Neural crest cell (in vitro differentiated cells): Measurements from ENCODE around the gene ZFYVE19. TPM values are rescaled to one million over a fixed set of nuclear protein-coding genes. Genes with fewer than 3 reads are reported as not detected.

ENCODE experiments used
- DNase-seq: peaks from one replicate; pipeline ENCODE4 v3.0.0; 2021; ENCODE audit warnings: low read depth, mixed read lengths, low spot score
- H3K27ac Mint-ChIP-seq: one replicate; pipeline ENCODE4 v1.8.0; 2021; ENCODE audit warnings: mild to moderate bottlenecking, mixed read lengths; ENCODE audit not compliant: unreplicated experiment
- H3K27me3 Mint-ChIP-seq: 2 replicates; pipeline ENCODE4 v1.8.0; 2021; ENCODE audit warnings: low read depth, mild to moderate bottlenecking, mixed read lengths
- H3K36me3 Mint-ChIP-seq: 2 replicates; pipeline ENCODE4 v1.8.0; 2021; ENCODE audit warnings: low read depth, mild to moderate bottlenecking, mixed read lengths
- H3K4me1 Mint-ChIP-seq: 2 replicates; pipeline ENCODE4 v1.8.0; 2021; ENCODE audit warnings: mixed read lengths
- H3K4me3 Mint-ChIP-seq: one replicate; pipeline ENCODE4 v1.8.0; 2021; ENCODE audit warnings: mild to moderate bottlenecking, mixed read lengths
- H3K9me3 Mint-ChIP-seq: 2 replicates; pipeline ENCODE4 v1.8.0; 2021; ENCODE audit warnings: mixed read lengths
- total RNA-seq: library from RNA; stranded (reverse); gene quantifications from 2 replicates; pipeline ENCODE4 v1.2.1, GENCODE V29; 2021
- TF ChIP-seq, protein P1 (sequence below): fragments of 200-600 bp; sonication (generic); conservative IDR thresholded peaks from 2 replicates; pipeline ENCODE4 v1.5.0; 2021; ENCODE audit warnings: antibody characterized with exemption, mild to moderate bottlenecking

ZFYVE19 gene
- total RNA-seq, 1 donor from 2014 or later, result 24.2 TPM

DNA sequence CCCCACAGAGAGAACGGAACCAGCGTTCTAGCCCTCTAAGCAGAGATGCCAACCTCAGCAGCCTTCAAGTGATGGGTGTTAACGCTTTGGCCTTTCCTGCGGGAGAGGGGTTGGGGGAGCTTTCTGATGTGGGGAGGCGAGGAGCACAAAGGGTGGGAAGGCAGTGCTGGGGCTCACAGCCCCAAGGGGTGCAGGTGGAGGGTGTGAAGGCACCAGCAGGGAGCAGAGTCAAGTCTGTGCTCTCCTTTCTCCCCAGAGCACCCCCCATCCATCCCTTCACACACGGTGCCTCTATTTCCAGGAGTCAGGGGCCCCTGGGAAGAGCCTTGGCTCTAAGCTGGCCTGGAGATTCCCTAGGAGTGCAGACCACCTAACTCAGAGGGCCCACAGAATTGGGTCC, 33.0 kb upstream of the ZFYVE19 start:
- TF ChIP-seq, protein P1, sequence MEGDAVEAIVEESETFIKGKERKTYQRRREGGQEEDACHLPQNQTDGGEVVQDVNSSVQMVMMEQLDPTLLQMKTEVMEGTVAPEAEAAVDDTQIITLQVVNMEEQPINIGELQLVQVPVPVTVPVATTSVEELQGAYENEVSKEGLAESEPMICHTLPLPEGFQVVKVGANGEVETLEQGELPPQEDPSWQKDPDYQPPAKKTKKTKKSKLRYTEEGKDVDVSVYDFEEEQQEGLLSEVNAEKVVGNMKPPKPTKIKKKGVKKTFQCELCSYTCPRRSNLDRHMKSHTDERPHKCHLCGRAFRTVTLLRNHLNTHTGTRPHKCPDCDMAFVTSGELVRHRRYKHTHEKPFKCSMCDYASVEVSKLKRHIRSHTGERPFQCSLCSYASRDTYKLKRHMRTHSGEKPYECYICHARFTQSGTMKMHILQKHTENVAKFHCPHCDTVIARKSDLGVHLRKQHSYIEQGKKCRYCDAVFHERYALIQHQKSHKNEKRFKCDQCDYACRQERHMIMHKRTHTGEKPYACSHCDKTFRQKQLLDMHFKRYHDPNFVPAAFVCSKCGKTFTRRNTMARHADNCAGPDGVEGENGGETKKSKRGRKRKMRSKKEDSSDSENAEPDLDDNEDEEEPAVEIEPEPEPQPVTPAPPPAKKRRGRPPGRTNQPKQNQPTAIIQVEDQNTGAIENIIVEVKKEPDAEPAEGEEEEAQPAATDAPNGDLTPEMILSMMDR, result no peak
- H3K27ac Mint-ChIP-seq, result no peak overlapping the region
- H3K4me3 Mint-ChIP-seq, result no peak overlapping the region
- H3K9me3 Mint-ChIP-seq, result no peaks in the 10 kb centered on the region
- H3K36me3 Mint-ChIP-seq, result no peaks in the 10 kb centered on the region
- H3K4me1 Mint-ChIP-seq, result no peaks in the 10 kb centered on the region
- no peak for DNase-seq
- no peaks in the 10 kb centered on the region for H3K27me3 Mint-ChIP-seq

DNA sequence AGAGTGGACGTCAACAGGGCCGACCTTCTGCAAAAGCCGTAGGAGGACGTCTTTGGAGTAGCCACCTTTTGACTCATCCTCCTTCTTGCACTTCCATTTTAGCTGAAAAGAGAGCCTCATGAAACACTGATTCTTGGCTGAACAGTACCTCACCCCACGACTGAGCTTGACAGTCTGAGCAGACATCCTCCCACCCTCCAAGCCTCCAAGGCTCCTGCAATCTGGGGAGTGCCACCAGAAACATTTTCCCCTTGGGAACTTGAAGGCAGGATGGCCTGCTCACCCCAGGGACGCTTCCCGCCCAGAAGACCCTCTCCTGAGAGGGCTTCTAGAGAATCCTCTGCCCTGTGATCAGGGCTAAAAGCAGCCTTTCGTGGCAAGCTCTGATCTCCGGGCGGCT, 31.9 kb upstream of the ZFYVE19 start:
- TF ChIP-seq, protein P1, result no peak
- no peak for DNase-seq
- no peaks in the 10 kb centered on the region for H3K9me3 Mint-ChIP-seq
- H3K4me1 Mint-ChIP-seq, result no peaks in the 10 kb centered on the region
- no peak overlapping the region for H3K27ac Mint-ChIP-seq
- H3K4me3 Mint-ChIP-seq, result no peak overlapping the region
- no peaks in the 10 kb centered on the region for H3K36me3 Mint-ChIP-seq
- no peaks in the 10 kb centered on the region for H3K27me3 Mint-ChIP-seq

DNA sequence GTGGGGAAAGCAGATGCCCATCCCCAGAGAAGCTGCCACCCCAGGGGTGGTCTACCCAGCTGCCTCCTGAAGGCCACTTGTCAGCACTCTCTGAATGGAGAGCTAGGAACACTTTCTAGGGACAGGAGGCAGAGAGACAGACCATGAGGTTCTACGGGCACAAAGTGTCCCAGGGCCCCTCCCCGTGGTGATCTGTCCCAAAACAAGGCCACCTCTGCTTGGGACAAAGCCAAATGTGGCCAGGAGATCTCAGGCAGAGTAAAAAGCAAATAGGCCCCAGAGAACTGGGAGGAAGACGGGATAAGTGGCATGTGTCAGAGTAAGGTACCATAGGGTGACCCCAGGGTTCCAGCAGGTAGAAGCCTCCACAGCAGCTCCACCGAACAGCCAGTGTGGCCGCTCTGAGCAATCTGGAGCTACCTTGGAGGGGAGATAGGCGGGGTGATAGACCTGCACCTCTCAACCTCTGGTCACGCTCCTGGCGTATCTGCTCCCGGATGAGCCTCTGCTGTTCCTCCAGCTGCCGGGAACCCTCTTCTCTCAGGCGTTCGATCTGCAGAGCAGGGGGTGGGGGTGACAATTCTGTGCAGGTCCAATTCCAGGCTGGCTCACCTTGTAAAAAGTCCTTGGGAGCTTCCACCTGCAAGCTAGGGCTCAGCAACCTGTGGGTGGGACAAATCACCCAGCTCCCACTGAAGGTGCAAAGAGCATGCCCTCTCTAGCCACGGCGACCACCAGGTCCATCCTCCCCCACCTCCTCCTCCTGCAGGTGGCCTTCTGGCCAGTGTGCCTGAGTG, 31.0 kb upstream of the ZFYVE19 start:
- Mint-ChIP-seq H3K36me3 (no peaks in the 10 kb centered on the region), H3K9me3 (no peaks in the 10 kb centered on the region), H3K27ac (no peak overlapping the region), H3K27me3 (no peaks in the 10 kb centered on the region), H3K4me1 (no peaks in the 10 kb centered on the region), H3K4me3 (no peak overlapping the region)
- TF ChIP-seq, protein P1, result no peak
- DNase-seq, result no peak

DNA sequence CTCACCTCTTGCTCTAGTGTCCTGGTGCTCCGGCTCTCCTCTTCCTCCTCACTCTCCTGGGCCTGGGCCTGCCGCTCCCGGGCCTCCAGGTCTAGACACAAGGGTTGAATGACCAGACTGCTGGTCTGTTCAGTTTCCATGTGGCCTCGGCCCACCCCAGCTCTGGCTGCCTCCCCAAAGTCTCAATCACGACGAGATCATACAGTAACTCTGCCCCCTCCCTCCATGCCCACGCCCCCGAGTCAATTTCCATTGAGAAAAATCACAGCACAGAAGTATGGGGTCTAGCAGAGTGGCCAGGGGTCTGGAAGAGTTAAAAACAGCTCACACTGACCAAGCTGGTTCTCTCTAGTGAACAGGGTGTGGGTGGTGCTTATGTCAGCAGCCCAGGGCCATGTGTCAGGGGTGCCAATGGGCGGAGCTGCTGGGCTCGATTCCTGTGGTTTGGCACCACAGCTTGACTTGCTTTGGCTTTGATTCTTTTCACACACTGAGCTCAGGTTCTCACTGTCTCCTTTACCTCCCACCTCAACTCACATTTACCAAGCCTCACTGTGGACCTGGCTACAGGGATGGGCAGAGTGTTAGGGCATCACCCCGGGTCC, 30.2 kb upstream of the ZFYVE19 start:
- Mint-ChIP-seq H3K27me3 (no peaks in the 10 kb centered on the region), H3K4me1 (no peaks in the 10 kb centered on the region), H3K36me3 (no peaks in the 10 kb centered on the region), H3K4me3 (no peak overlapping the region), H3K9me3 (no peaks in the 10 kb centered on the region), H3K27ac (peak overlapping the region; percentile 84)
- no peak for DNase-seq
- TF ChIP-seq, protein P1, result no peak

DNA sequence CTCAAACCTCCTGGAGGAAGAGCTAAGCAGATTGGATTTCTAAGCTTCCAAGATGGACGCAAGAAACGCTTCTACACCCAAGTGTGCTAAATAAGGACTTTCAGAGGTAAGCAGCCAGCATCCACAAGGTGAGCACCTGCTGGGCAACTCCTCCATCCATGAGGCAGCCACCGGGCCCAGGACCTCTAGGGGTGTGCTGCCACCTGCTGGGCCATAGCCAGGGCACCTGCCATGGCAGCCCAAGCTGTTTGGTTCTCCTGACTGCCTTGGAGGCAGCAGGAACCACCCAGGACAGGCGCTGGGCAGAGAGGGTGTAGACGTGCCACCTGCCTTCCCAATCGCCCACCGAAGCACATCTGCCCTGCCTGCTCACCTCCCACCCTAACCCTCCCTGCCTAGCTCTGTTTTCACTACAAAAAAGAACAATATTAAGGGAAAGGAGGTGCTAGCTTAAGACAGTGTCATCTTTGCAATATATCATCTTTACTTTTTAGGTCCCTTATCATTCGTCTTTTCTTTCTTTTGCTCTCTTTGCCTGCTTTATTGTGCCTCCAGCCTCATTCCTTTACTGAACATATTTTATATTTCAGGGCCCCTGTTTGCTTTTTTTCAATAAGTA, 24.2 kb upstream of the ZFYVE19 start:
- Mint-ChIP-seq H3K4me3 (no peak overlapping the region), H3K4me1 (no peaks in the 10 kb centered on the region), H3K27me3 (no peaks in the 10 kb centered on the region), H3K27ac (no peak overlapping the region), H3K36me3 (no peaks in the 10 kb centered on the region), H3K9me3 (no peaks in the 10 kb centered on the region)
- TF ChIP-seq, protein P1, result peak; percentile 78
- DNase-seq, result peak; percentile 37
